Kidney epithelial cell (primary cell): ENCODE data around the gene SYCP2. TPM values are rescaled to one million over a fixed set of nuclear protein-coding genes. Genes with fewer than 3 reads are reported as not detected.

Experiments used
- DNase-seq: peaks from one replicate; pipeline ENCODE4 v3.0.0-alpha.2; 2010; ENCODE audit warnings: low read depth
- H3K27me3 ChIP-seq: 2 replicates; pipeline ENCODE4 v1.6.0; 2011; ENCODE audit warnings: low read length; ENCODE audit not compliant: control insufficient read depth, insufficient read depth
- H3K36me3 ChIP-seq: 2 replicates; pipeline ENCODE4 v1.5.1; 2011; ENCODE audit warnings: low read length; ENCODE audit not compliant: control insufficient read depth, insufficient read depth
- H3K4me3 ChIP-seq: 2 replicates; pipeline ENCODE4 v1.5.1; 2011; ENCODE audit warnings: low read depth, mild to moderate bottlenecking, control low read depth, low read length
- total RNA-seq: library from RNA; depleted of rRNA; stranded (reverse); fragments of >200 nt; gene quantifications from 2 replicates; pipeline ENCODE4 v1.2.3, GENCODE V29; 2015
- TF ChIP-seq, protein P1 (sequence below): IDR thresholded peaks from 2 replicates; pipeline ENCODE4 v1.5.1; 2011; ENCODE audit warnings: mild to moderate bottlenecking, moderate library complexity, low read length, control low read depth, inconsistent platforms; ENCODE audit not compliant: insufficient read depth, poor library complexity, severe bottlenecking

The SYCP2 gene, protein sequence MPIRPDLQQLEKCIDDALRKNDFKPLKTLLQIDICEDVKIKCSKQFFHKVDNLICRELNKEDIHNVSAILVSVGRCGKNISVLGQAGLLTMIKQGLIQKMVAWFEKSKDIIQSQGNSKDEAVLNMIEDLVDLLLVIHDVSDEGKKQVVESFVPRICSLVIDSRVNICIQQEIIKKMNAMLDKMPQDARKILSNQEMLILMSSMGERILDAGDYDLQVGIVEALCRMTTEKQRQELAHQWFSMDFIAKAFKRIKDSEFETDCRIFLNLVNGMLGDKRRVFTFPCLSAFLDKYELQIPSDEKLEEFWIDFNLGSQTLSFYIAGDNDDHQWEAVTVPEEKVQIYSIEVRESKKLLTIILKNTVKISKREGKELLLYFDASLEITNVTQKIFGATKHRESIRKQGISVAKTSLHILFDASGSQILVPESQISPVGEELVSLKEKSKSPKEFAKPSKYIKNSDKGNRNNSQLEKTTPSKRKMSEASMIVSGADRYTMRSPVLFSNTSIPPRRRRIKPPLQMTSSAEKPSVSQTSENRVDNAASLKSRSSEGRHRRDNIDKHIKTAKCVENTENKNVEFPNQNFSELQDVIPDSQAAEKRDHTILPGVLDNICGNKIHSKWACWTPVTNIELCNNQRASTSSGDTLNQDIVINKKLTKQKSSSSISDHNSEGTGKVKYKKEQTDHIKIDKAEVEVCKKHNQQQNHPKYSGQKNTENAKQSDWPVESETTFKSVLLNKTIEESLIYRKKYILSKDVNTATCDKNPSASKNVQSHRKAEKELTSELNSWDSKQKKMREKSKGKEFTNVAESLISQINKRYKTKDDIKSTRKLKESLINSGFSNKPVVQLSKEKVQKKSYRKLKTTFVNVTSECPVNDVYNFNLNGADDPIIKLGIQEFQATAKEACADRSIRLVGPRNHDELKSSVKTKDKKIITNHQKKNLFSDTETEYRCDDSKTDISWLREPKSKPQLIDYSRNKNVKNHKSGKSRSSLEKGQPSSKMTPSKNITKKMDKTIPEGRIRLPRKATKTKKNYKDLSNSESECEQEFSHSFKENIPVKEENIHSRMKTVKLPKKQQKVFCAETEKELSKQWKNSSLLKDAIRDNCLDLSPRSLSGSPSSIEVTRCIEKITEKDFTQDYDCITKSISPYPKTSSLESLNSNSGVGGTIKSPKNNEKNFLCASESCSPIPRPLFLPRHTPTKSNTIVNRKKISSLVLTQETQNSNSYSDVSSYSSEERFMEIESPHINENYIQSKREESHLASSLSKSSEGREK (N-terminal part only)
- total RNA-seq: 1.0 and 2.3 TPM in 2 replicates

DNA sequence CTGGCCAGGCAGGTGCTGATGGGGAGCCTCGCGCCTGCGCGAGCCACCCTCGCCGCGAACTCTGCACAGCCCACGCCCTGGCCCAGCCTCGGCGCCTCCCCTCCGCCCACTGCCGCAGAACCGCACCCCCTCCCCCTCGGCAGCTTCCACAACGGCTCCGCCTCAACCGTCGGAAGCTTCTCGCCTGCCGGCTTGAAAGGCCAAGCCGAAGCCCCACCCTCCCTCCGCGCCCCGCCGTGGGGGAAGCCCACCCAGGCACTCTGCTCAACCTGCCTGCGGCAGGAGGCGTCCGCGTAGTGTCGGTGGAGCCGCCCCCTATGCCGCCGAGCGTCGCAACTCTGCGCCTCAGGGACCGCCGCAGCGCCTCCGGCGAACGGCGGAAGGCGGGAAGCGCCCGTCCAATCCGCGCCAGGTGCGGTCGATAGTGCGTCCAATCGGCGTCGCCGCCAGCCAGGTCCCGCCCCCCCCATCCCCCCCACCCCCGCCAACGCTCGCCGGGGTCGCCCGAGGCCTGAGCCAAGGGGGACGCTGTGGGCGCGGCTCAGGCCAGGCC, at the start of gene SYCP2:
SYCP2 (minus strand) TSS at position 342 of the 553 bp plus-strand sequence. CDS start 11,224 bp downstream, outside the sequence.
- H3K27me3 ChIP-seq: no peaks in the 10 kb centered on the region
- TF ChIP-seq, protein P1, sequence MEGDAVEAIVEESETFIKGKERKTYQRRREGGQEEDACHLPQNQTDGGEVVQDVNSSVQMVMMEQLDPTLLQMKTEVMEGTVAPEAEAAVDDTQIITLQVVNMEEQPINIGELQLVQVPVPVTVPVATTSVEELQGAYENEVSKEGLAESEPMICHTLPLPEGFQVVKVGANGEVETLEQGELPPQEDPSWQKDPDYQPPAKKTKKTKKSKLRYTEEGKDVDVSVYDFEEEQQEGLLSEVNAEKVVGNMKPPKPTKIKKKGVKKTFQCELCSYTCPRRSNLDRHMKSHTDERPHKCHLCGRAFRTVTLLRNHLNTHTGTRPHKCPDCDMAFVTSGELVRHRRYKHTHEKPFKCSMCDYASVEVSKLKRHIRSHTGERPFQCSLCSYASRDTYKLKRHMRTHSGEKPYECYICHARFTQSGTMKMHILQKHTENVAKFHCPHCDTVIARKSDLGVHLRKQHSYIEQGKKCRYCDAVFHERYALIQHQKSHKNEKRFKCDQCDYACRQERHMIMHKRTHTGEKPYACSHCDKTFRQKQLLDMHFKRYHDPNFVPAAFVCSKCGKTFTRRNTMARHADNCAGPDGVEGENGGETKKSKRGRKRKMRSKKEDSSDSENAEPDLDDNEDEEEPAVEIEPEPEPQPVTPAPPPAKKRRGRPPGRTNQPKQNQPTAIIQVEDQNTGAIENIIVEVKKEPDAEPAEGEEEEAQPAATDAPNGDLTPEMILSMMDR: no peak
- peak within 1 kb of the TSS; percentile 51 for H3K4me3 ChIP-seq
- H3K36me3 ChIP-seq: no peaks in the 10 kb centered on the region
- DNase-seq: no peak

DNA sequence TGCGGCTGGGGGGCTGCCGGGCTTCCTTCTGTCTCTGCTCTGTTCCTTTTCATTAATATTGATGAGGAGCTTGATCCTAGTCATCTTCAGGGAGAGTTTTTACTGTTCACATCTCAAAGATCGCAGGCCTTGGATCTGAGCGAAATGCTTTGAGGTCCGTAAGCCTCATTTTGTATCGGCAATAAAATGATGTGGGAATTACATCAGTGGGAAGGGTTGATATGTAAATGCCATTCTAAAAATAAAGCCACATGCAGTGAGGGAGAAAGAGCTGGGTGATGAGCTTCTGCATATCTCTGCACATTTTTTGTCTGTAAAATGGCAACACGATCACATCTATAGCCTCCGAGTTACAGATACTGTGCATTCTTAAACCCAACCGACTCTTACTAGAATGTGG, 49.6 kb upstream of the SYCP2 start:
- TF ChIP-seq, protein P1: no peak
- no peak for DNase-seq
- Histone ChIP-seq H3K36me3 (no peaks in the 10 kb centered on the region), H3K27me3 (no peaks in the 10 kb centered on the region), H3K4me3 (no peak overlapping the region)

DNA sequence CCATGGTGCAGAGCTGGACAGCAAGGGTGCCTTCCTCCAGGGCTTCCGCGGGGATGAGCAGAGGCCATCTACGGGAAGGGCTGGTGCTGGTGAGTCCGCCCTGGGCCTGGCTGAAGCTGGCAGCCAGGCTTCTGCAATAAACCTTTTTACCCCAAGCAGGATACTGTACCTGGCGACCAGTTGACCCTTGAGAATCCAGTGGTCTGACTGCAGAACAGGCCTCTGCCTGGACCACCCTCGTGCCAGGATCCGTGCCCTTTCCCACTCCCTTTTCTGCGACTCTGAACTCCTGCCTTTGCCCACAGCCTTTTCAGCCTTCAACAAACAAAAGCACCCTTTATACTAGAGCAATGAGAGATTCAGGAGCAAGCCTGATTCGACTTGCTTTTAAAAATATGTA, 43.6 kb upstream of the SYCP2 start:
- DNase-seq: no peak
- no peak overlapping the region for H3K4me3 ChIP-seq
- TF ChIP-seq, protein P1: no peak

DNA sequence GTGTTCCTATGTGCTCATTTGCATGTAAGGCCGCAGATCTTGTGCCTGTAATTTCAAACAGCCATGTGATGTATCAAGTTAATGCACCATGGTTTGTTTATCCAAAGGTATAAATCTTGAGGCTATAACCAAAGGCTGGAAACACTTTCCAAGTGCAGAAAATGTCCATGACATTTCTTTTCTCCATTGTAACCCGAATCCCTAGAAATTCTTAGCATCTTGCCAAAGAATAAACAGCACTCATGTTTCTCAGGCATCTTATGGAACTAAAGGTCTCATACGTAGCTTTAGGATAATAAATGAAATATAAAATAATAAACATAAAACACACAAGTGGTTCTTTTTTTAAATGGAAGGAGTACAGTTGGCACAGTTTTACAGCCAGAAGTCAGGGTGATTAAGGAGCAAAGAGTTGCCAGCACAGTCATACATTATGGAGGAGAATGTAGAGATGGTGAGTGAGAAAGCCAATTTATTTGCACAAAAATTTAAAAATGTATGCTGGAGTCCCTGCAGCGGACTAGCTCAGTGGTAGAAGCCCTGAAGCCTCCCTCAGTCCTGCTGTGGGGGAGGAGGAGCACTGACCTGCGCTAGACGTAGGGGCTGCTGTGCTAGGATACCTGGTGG, 42.8 kb upstream of the SYCP2 start:
- TF ChIP-seq, protein P1: no peak
- no peak for DNase-seq
- Histone ChIP-seq H3K27me3 (no peaks in the 10 kb centered on the region), H3K36me3 (no peaks in the 10 kb centered on the region), H3K4me3 (no peak overlapping the region)

More for the DNA sequence above, 43.6 kb upstream of the SYCP2 start:
- Histone ChIP-seq H3K36me3 (no peaks in the 10 kb centered on the region), H3K27me3 (no peaks in the 10 kb centered on the region)
